Upper lobe of left lung (tissue), 4 donors: Measurements from ENCODE around the gene CIZ1.

Source experiments
- CTCF ChIP-seq, 6 experiments: fragments of 450-650 bp in 4 of 6; fragments of 200-600 bp in 2 of 6; sonication (generic) in 2 of 6; IDR thresholded peaks; one replicate each; pipeline ENCODE4 v1.5.1; 2016 to 2019; ENCODE audit warnings: antibody characterized with exemption in 6 of 6
- POLR2A ChIP-seq, 4 donors: fragments of 450-650 bp; IDR thresholded peaks; one replicate each; pipeline ENCODE4 v1.5.1; 2016 to 2017; ENCODE audit warnings: antibody characterized with exemption in 4 of 4, mild to moderate bottlenecking in 2 of 4

- TF ChIP-seq POLR2A (IDR thresholded peaks at IDR 0.05) (no peak), CTCF (IDR thresholded peaks at IDR 0.05) (no peak)
Measured at GRCh38 chr9:128118971-128119665, 72.3 kb downstream of the CIZ1 start.
